ENCODE measurements around the gene PLAGL2.

PLAGL2 gene

GRCh38 chr20:32144898-32145662 lies 62.5 kb downstream of the PLAGL2 start:
- no peak for DNase-seq

- no peak for DNase-seq
Measured at GRCh38 chr20:32142991-32143390, 64.6 kb downstream of the PLAGL2 start.
